HCT116 (cell line): ENCODE results near the gene MYO1B. TPM values are rescaled to one million over a fixed set of nuclear protein-coding genes. Genes with fewer than 3 reads are reported as not detected.

ENCODE experiments used
- ATAC-seq: fragments of 200-7000 bp; cut with Tn5 transposase; 2 replicates; pipeline ENCODE4 v1.9.1; 2020; ENCODE audit warnings: mild to moderate bottlenecking, moderate library complexity
- BruUV-seq: library from RNA; stranded (reverse); fragments of 400-500 nt; replicated peaks from 2 replicates; lab custom pipeline; 2021; lab: Mats Ljungman, UMichigan
- CTCF ChIA-PET: fragments of 300-600 bp; sonication (Branson Sonifier 250); formaldehyde crosslinking; loops from one replicate; lab custom pipeline; 2021; ENCODE audit warnings: antibody characterized with exemption; lab: Charles Lee
- POLR2A ChIA-PET: fragments of 300-600, 350-600 bp; sonication (Branson Sonifier 250); formaldehyde crosslinking; loops from one replicate; lab custom pipeline; 2021; ENCODE audit warnings: antibody characterized with exemption; lab: Charles Lee
- RAD21 ChIA-PET, 2 experiments: fragments of 300-600 bp; sonication (Branson Sonifier 250); formaldehyde crosslinking; loops; one replicate each; lab custom pipeline; 2023; ENCODE audit warnings: low total read pairs in 2 of 2; ENCODE audit not compliant: uncharacterized antibody in 2 of 2, unreplicated experiment in 2 of 2, low non-redundant PET in 1 of 2; lab: Charles Lee
- DNase-seq: peaks from one replicate; pipeline ENCODE4 v3.0.0-alpha.2; 2010; ENCODE audit warnings: low read depth, low spot score
- H2AFZ ChIP-seq: fragments of 200-600 bp; shearing (Covaris generic), sonication (generic); 2 replicates; pipeline ENCODE4 v1.6.1; 2017; ENCODE audit warnings: low read depth, mixed run types, mixed read lengths, antibody characterized with exemption, low read length; ENCODE audit not compliant: poor library complexity, severe bottlenecking
- H3K27ac ChIP-seq: 2 replicates; pipeline ENCODE4 v1.5.1; 2012; ENCODE audit warnings: low read depth, low read length
- H3K27me3 ChIP-seq: fragments of 200-600 bp; sonication (generic); 2 replicates; pipeline ENCODE4 v1.6.1; 2016; ENCODE audit warnings: mixed run types, low read length, mixed read lengths; ENCODE audit not compliant: insufficient read depth
- H3K36me3 ChIP-seq, 2 experiments: fragments of 200-500 bp in 1 of 2; fragments of 200-600 bp in 1 of 2; sonication (Bioruptor generic) in 1 of 2; sonication (generic) in 1 of 2; 2 replicates each; pipeline versions ENCODE4 v1.5.1 to v1.6.1; 2014 to 2016; ENCODE audit warnings: low read length in 2 of 2, inconsistent platforms in 1 of 2, mixed read lengths in 1 of 2, mixed run types in 1 of 2; ENCODE audit not compliant: insufficient read depth in 2 of 2, control insufficient read depth in 1 of 2
- H3K4me1 ChIP-seq, 2 experiments: fragments of 200-600 bp in 1 of 2; sonication (generic) in 1 of 2; 2 replicates each; pipeline versions ENCODE4 v1.5.1 to v1.6.1; 2012 to 2017; ENCODE audit warnings: low read length in 2 of 2, inconsistent platforms in 1 of 2, mild to moderate bottlenecking in 1 of 2, mixed read lengths in 1 of 2, mixed run types in 1 of 2, moderate library complexity in 1 of 2; ENCODE audit not compliant: insufficient read depth in 2 of 2, control insufficient read depth in 1 of 2
- H3K4me2 ChIP-seq: fragments of 200-600 bp; sonication (generic); 2 replicates; pipeline ENCODE4 v1.6.1; 2017; ENCODE audit warnings: mixed run types, low read length, mixed read lengths
- H3K4me3 ChIP-seq, 2 experiments: fragments of 200-600 bp in 1 of 2; sonication (generic) in 1 of 2; replicated peaks in 1 of 2; 2 replicates each; pipeline ENCODE4 v1.5.1; 2011 to 2016; ENCODE audit warnings: low read length in 2 of 2, control low read depth in 1 of 2, low read depth in 1 of 2, mild to moderate bottlenecking in 1 of 2, mixed read lengths in 1 of 2, mixed run types in 1 of 2
- H3K79me2 ChIP-seq: fragments of 200-600 bp; sonication (generic); 2 replicates; pipeline ENCODE4 v1.6.1; 2017; ENCODE audit warnings: mild to moderate bottlenecking, mixed run types, low read length, moderate library complexity, mixed read lengths; ENCODE audit not compliant: insufficient read depth
- H3K9ac ChIP-seq: fragments of 200-600 bp; sonication (generic); 2 replicates; pipeline ENCODE4 v1.6.1; 2016; ENCODE audit warnings: low read length, mixed read lengths
- H3K9me2 ChIP-seq: fragments of 200-600 bp; sonication (generic), shearing (Covaris generic); 2 replicates; pipeline ENCODE4 v1.6.1; 2017; ENCODE audit warnings: mixed run types, mild to moderate bottlenecking, moderate library complexity; ENCODE audit not compliant: insufficient read depth
- H3K9me3 ChIP-seq, 2 experiments: fragments of 200-500 bp in 1 of 2; fragments of 200-600 bp in 1 of 2; sonication (Bioruptor generic) in 1 of 2; sonication (generic) in 1 of 2; 2 replicates each; pipeline ENCODE4 v1.6.1; 2014 to 2017; ENCODE audit warnings: low read length in 2 of 2, mixed read lengths in 2 of 2, inconsistent platforms in 1 of 2, low read depth in 1 of 2, mild to moderate bottlenecking in 1 of 2, mixed run types in 1 of 2, moderate library complexity in 1 of 2; ENCODE audit not compliant: control insufficient read depth in 1 of 2, insufficient read depth in 1 of 2
- H4K20me1 ChIP-seq: fragments of 200-600 bp; sonication (generic), shearing (Covaris generic); 2 replicates; pipeline ENCODE4 v1.6.1; 2017; ENCODE audit warnings: mixed run types, mild to moderate bottlenecking, moderate library complexity; ENCODE audit not compliant: insufficient read depth
- CEBPB ChIP-seq: IDR thresholded peaks from 2 replicates; pipeline ENCODE4 v1.6.1; 2012; ENCODE audit warnings: low read depth
- CTCF ChIP-seq, 3 experiments: fragments of 200-600 bp in 1 of 3; sonication (generic) in 1 of 3; IDR thresholded peaks in 2 of 3; conservative IDR thresholded peaks in 1 of 3; 2 replicates each; pipeline ENCODE4 v1.5.1; 2012 to 2017; ENCODE audit warnings: low read depth in 2 of 3, low read length in 2 of 3, antibody characterized with exemption in 1 of 3, borderline replicate concordance in 1 of 3, control low read depth in 1 of 3, mild to moderate bottlenecking in 1 of 3, mixed read lengths in 1 of 3, mixed run types in 1 of 3, moderate library complexity in 1 of 3; ENCODE audit not compliant: insufficient read depth in 1 of 3
- EGR1 ChIP-seq: IDR thresholded peaks from 2 replicates; pipeline ENCODE4 v1.6.1; 2012; ENCODE audit warnings: low read depth
- EZH2 ChIP-seq: fragments of 200-600 bp; sonication (generic); IDR thresholded peaks from 2 replicates; pipeline ENCODE4 v1.6.1; 2017; ENCODE audit warnings: antibody characterized with exemption, mixed run types
- EZH2phosphoT487 ChIP-seq: fragments of 200-600 bp; IDR thresholded peaks from 2 replicates; pipeline ENCODE4 v1.6.1; 2018; ENCODE audit warnings: antibody characterized with exemption, borderline replicate concordance
- FOSL1 ChIP-seq: IDR thresholded peaks from 2 replicates; pipeline ENCODE4 v1.6.1; 2012; ENCODE audit warnings: low read depth
- POLR2AphosphoS5 ChIP-seq: IDR thresholded peaks from 2 replicates; pipeline ENCODE4 v1.6.1; 2011; ENCODE audit warnings: mild to moderate bottlenecking, low read depth, low read length, moderate library complexity
- TCF7L2 ChIP-seq: IDR thresholded peaks from 2 replicates; pipeline ENCODE4 v1.7.0; 2011; ENCODE audit warnings: borderline replicate concordance, inconsistent platforms; ENCODE audit not compliant: insufficient read depth, insufficient read length; ENCODE audit errors: extremely low read depth
- intact Hi-C: fragments of 100-400 bp; cut with micrococcal nuclease; formaldehyde crosslinking; loops from 2 replicates; pipeline ENCODE4 v1.10.0; 2022
- total RNA-seq: library from RNA; stranded (reverse); gene quantifications from one replicate; pipeline ENCODE4 v1.2.1, GENCODE V29; 2021; ENCODE audit not compliant: unreplicated experiment

The MYO1B gene
- total RNA-seq, 1 experiment from 2014 or later, result 51.7 TPM

- TF ChIP-seq TCF7L2 (no peak), EGR1 (no peak), POLR2AphosphoS5 (no peak), FOSL1 (no peak)
Measured at GRCh38 chr2:191303140-191304005, 58.2 kb downstream of the MYO1B start (continued).

GRCh38 chr2:191304939-191305875 lies 60.0 kb downstream of the MYO1B start:
- POLR2A ChIA-PET, result no interaction called here
- Histone ChIP-seq H3K36me3 (no peaks in the 10 kb centered on the region), H3K27ac (no peak overlapping the region), H3K27me3 (no peaks in the 10 kb centered on the region), H3K9me2 (no peaks in the 10 kb centered on the region), H3K4me3 (no peak overlapping the region), H3K4me2 (no peak overlapping the region), H3K9me3 (no peaks in the 10 kb centered on the region), H3K4me1 (peaks cover 2 to 12% of the 10 kb centered on the region in 2 experiments; a peak in 3 of 4 replicates), H4K20me1 (no peaks in the 10 kb centered on the region), H2AFZ (no peak overlapping the region), H3K79me2 (peaks cover 3% of the 10 kb centered on the region), H3K9ac (no peak overlapping the region)
- BruUV-seq, result no TSS peak
- CTCF ChIA-PET, result interaction anchor here (0.6 kb wide), 1 partner anchor 40 kb away, joined by 3 read pairs; no protein-coding TSS in a partner anchor
- RAD21 ChIA-PET, result no interaction called here
- intact Hi-C loops, result no loop called here
- ATAC-seq (no peak), DNase-seq (no peak)
- TF ChIP-seq EZH2phosphoT487 (no peak), EZH2 (no peak), CTCF (IDR thresholded peaks at IDR 0.05 in 2 of 3, conservative IDR thresholded peaks at IDR 0.05 in 1 of 3; ENCODE audit: borderline replicate concordance in 1 of 3, insufficient read depth in 1 of 3, low read depth in 2 of 3, low read length in 2 of 3) (no peak), TCF7L2 (no peak), POLR2AphosphoS5 (no peak), CEBPB (no peak)
